ENCODE results near the gene ACOT7.
A peak's percentile ranks its signal among the peaks of the same experiment; 100 is the strongest.
"Not testable (repeated sequence)": the region's sequence is repeated elsewhere in the genome, so short reads cannot be mapped to it uniquely, and the experiment has no call there.

Gene ACOT7

GRCh38 chr1:6393400-6394187 lies at the start of gene ACOT7:
Gene ACOT7 (minus strand): TSS chr1:6393767. CDS start chr1:6393399, 368 bp downstream.
- DNase-seq (ENCODE audit: low read depth in 2 of 2) = peak; percentile 86 to 90

GRCh38 chr1:6441586-6441985 lies 48.0 kb upstream of the ACOT7 start:
- DNase-seq (ENCODE audit: low read depth in 2 of 2) = no peak

- DNase-seq (ENCODE audit: low read depth in 2 of 2) = peak; percentile 72 to 73
Observed at GRCh38 chr1:6440198-6441126, 46.9 kb upstream of the ACOT7 start.

- DNase-seq (ENCODE audit: low read depth in 2 of 2) = peak; percentile 50 to 60
Observed at GRCh38 chr1:6438047-6438525, 44.5 kb upstream of the ACOT7 start.

GRCh38 chr1:6437012-6437700 lies 43.6 kb upstream of the ACOT7 start:
- DNase-seq (ENCODE audit: low read depth in 2 of 2) = not testable (repeated sequence)

GRCh38 chr1:6436277-6436676 lies 42.7 kb upstream of the ACOT7 start:
- DNase-seq (ENCODE audit: low read depth in 2 of 2) = not testable (repeated sequence)

GRCh38 chr1:6435547-6435946 lies 42.0 kb upstream of the ACOT7 start:
- DNase-seq (ENCODE audit: low read depth in 2 of 2) = no peak

GRCh38 chr1:6435129-6435528 lies 41.6 kb upstream of the ACOT7 start:
- no peak for DNase-seq (ENCODE audit: low read depth in 2 of 2)

GRCh38 chr1:6434186-6434585 lies 40.6 kb upstream of the ACOT7 start:
- no peak for DNase-seq (ENCODE audit: low read depth in 2 of 2)

- DNase-seq (ENCODE audit: low read depth in 2 of 2) = not testable (repeated sequence)
Observed at GRCh38 chr1:6431645-6432579, 38.3 kb upstream of the ACOT7 start.

GRCh38 chr1:6429660-6430411 lies 36.3 kb upstream of the ACOT7 start:
- not testable (repeated sequence) for DNase-seq (ENCODE audit: low read depth in 2 of 2)

- DNase-seq (ENCODE audit: low read depth in 2 of 2) = not testable (repeated sequence)
Observed at GRCh38 chr1:6428453-6428852, 34.9 kb upstream of the ACOT7 start.

- no peak for DNase-seq (ENCODE audit: low read depth in 2 of 2)
Observed at GRCh38 chr1:6427441-6428390, 34.1 kb upstream of the ACOT7 start.

- no peak for DNase-seq (ENCODE audit: low read depth in 2 of 2)
Observed at GRCh38 chr1:6426972-6427350, 33.4 kb upstream of the ACOT7 start.

- DNase-seq (ENCODE audit: low read depth in 2 of 2) = no peak
Observed at GRCh38 chr1:6426277-6426971, 32.9 kb upstream of the ACOT7 start.

- DNase-seq (ENCODE audit: low read depth in 2 of 2) = no peak
Observed at GRCh38 chr1:6425658-6426057, 32.1 kb upstream of the ACOT7 start.

- no peak for DNase-seq (ENCODE audit: low read depth in 2 of 2)
Observed at GRCh38 chr1:6424619-6425593, 31.3 kb upstream of the ACOT7 start, which contains the start of gene ESPN. Gene ESPN (plus strand): TSS chr1:6424776. CDS start chr1:6424956, 180 bp downstream.
